ENCODE data around the gene UVRAG. TPM values are rescaled to one million over a fixed set of nuclear protein-coding genes. Genes with fewer than 3 reads are reported as not detected.

The UVRAG gene
- total and polyA plus RNA-seq, 8 donors: 4.7 to 55.5 (median 20.5) TPM

GRCh38 chr11:76158394-76159302 is 343.6 kb downstream of the UVRAG start:
- no peaks in the 10 kb centered on the region for H3K9me3 ChIP-seq
- DNase-seq: no peak
- no peaks in the 10 kb centered on the region for H3K36me3 ChIP-seq
- 79 to 87% (median 86%) methylated on average over 21 to 24 of the region's 24 CpGs for WGBS, 5 donors
- no peak overlapping the region for H3K4me3 ChIP-seq
- H3K27ac ChIP-seq: no peak overlapping the region
- peaks cover 0 to 26% (median 0%) of the 10 kb centered on the region in 3 donors for H3K27me3 ChIP-seq
- peaks cover 0 to 11% (median 8%) of the 10 kb centered on the region in 4 donors for H3K4me1 ChIP-seq
- intact Hi-C loops (cut with DNase I; ENCODE audit: low total_unique reads): no loop called here
- TF ChIP-seq EP300 (IDR thresholded peaks at IDR 0.05) (no peak), POLR2AphosphoS5 (IDR thresholded peaks at IDR 0.05) (no peak), CTCF (IDR thresholded peaks at IDR 0.05) (no peak), POLR2A (IDR thresholded peaks at IDR 0.05) (no peak)

GRCh38 chr11:76159303-76159937 is 344.4 kb downstream of the UVRAG start:
- 80 to 91% (median 83%) methylated on average over 8 to 14 of the region's 14 CpGs for WGBS, 5 donors
- peaks cover 0 to 32% (median 0%) of the 10 kb centered on the region in 3 donors for H3K27me3 ChIP-seq
- intact Hi-C loops (cut with DNase I; ENCODE audit: low total_unique reads): no loop called here
- H3K4me1 ChIP-seq: peaks cover 0 to 11% (median 8%) of the 10 kb centered on the region in 4 donors
- TF ChIP-seq POLR2A (IDR thresholded peaks at IDR 0.05) (no peak), EP300 (IDR thresholded peaks at IDR 0.05) (no peak), POLR2AphosphoS5 (IDR thresholded peaks at IDR 0.05) (no peak), CTCF (IDR thresholded peaks at IDR 0.05) (no peak)
- no peaks in the 10 kb centered on the region for H3K9me3 ChIP-seq
- no peak overlapping the region for H3K4me3 ChIP-seq
- H3K27ac ChIP-seq: no peak overlapping the region
- no peaks in the 10 kb centered on the region for H3K36me3 ChIP-seq
- DNase-seq: no peak

GRCh38 chr11:76159983-76160661 is 345.1 kb downstream of the UVRAG start:
- 73 to 85% (median 81%) methylated on average over 13 to 14 of the region's 14 CpGs for WGBS, 5 donors
- no peak for DNase-seq
- H3K4me1 ChIP-seq: peaks cover 0 to 11% (median 8%) of the 10 kb centered on the region in 4 donors
- H3K36me3 ChIP-seq: no peaks in the 10 kb centered on the region
- peaks cover 0 to 32% (median 0%) of the 10 kb centered on the region in 3 donors for H3K27me3 ChIP-seq
- intact Hi-C loops (cut with DNase I; ENCODE audit: low total_unique reads): no loop called here
- TF ChIP-seq CTCF (IDR thresholded peaks at IDR 0.05): no peak
- no peak for TF ChIP-seq POLR2A (IDR thresholded peaks at IDR 0.05)
- no peak for TF ChIP-seq POLR2AphosphoS5 (IDR thresholded peaks at IDR 0.05)
- TF ChIP-seq EP300 (IDR thresholded peaks at IDR 0.05): no peak
- H3K4me3 ChIP-seq: no peak overlapping the region
- H3K9me3 ChIP-seq: no peaks in the 10 kb centered on the region
- H3K27ac ChIP-seq: no peak overlapping the region

- 74 to 83% (median 80%) methylated on average over 7 to 8 of the region's 8 CpGs for WGBS, 5 donors
- Histone ChIP-seq H3K36me3 (no peaks in the 10 kb centered on the region), H3K9me3 (no peaks in the 10 kb centered on the region), H3K4me3 (no peak overlapping the region), H3K4me1 (peaks cover 0 to 11% (median 8%) of the 10 kb centered on the region in 4 donors), H3K27ac (no peak overlapping the region), H3K27me3 (peaks cover 0 to 32% (median 0%) of the 10 kb centered on the region in 3 donors)
- intact Hi-C loops (cut with DNase I; ENCODE audit: low total_unique reads): no loop called here
- TF ChIP-seq CTCF (IDR thresholded peaks at IDR 0.05) (no peak), POLR2A (IDR thresholded peaks at IDR 0.05) (no peak), EP300 (IDR thresholded peaks at IDR 0.05) (no peak), POLR2AphosphoS5 (IDR thresholded peaks at IDR 0.05) (no peak)
- DNase-seq: no peak
Observed at GRCh38 chr11:76160856-76161255, 345.8 kb downstream of the UVRAG start.

Data from stomach (tissue), 9 donors.